Endothelial cell (in vitro differentiated cells): Measurements from ENCODE around the gene UBE2E2. TPM values are rescaled to one million over a fixed set of nuclear protein-coding genes. Genes with fewer than 3 reads are reported as not detected.

Source experiments
- DNase-seq: peaks from one replicate; pipeline ENCODE4 v3.0.0; 2021; ENCODE audit warnings: low spot score
- H3K27ac Mint-ChIP-seq: one replicate; pipeline ENCODE4 v1.8.0; 2021; ENCODE audit warnings: mixed read lengths, inconsistent platforms; ENCODE audit not compliant: unreplicated experiment
- H3K27me3 Mint-ChIP-seq: one replicate; pipeline ENCODE4 v1.8.0; 2021; ENCODE audit warnings: mild to moderate bottlenecking, moderate library complexity, mixed read lengths, inconsistent platforms; ENCODE audit not compliant: unreplicated experiment
- H3K36me3 Mint-ChIP-seq: one replicate; pipeline ENCODE4 v1.8.0; 2021; ENCODE audit warnings: mild to moderate bottlenecking, low read depth, mixed read lengths, inconsistent platforms; ENCODE audit not compliant: unreplicated experiment
- H3K4me1 Mint-ChIP-seq: one replicate; pipeline ENCODE4 v1.8.0; 2021; ENCODE audit warnings: mild to moderate bottlenecking, mixed read lengths, inconsistent platforms; ENCODE audit not compliant: unreplicated experiment
- H3K4me3 Mint-ChIP-seq: one replicate; pipeline ENCODE4 v1.8.0; 2021; ENCODE audit warnings: mild to moderate bottlenecking, mixed read lengths, inconsistent platforms; ENCODE audit not compliant: unreplicated experiment
- H3K9me3 Mint-ChIP-seq: one replicate; pipeline ENCODE4 v1.8.0; 2021; ENCODE audit warnings: mixed read lengths, inconsistent platforms; ENCODE audit not compliant: unreplicated experiment
- total RNA-seq: library from RNA; stranded (reverse); fragmentation: NEBNext Ultra II Directional; extraction: Animal tissue kit (Norgen Biotek cat#: 25700); gene quantifications from one replicate; pipeline ENCODE4 v1.2.1, GENCODE V29; 2021; ENCODE audit not compliant: unreplicated experiment
- TF ChIP-seq, protein P1 (sequence below): fragments of 200-600 bp; sonication (generic); IDR thresholded peaks from one replicate; pipeline ENCODE4 v1.5.0; 2021; ENCODE audit warnings: antibody characterized with exemption; ENCODE audit not compliant: unreplicated experiment

UBE2E2 gene
- total RNA-seq, 1 donor from 2014 or later = 46.9 TPM

DNA sequence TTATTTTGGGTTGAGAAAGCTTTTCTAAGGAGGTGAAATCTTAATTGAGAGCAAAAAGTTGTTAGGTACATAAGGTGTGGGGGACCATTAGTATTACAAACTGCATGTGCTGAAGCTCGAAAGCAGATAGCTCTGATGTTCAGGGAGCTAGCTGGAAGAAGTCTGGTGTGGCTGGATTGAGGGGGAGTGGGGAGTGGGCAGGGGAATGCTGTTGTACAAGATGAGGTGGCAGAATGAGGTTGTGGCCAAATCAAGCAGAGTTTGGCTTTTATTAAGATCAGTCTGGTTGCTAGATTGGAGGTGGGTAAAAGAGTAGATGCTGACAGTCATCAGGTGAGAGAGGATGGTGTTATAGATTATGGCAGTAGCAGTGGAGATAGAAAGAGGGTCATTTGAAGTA is 32.1 kb downstream of the UBE2E2 start:
- Mint-ChIP-seq H3K27ac (no peak overlapping the region), H3K36me3 (no peaks in the 10 kb centered on the region)
- TF ChIP-seq, protein P1, sequence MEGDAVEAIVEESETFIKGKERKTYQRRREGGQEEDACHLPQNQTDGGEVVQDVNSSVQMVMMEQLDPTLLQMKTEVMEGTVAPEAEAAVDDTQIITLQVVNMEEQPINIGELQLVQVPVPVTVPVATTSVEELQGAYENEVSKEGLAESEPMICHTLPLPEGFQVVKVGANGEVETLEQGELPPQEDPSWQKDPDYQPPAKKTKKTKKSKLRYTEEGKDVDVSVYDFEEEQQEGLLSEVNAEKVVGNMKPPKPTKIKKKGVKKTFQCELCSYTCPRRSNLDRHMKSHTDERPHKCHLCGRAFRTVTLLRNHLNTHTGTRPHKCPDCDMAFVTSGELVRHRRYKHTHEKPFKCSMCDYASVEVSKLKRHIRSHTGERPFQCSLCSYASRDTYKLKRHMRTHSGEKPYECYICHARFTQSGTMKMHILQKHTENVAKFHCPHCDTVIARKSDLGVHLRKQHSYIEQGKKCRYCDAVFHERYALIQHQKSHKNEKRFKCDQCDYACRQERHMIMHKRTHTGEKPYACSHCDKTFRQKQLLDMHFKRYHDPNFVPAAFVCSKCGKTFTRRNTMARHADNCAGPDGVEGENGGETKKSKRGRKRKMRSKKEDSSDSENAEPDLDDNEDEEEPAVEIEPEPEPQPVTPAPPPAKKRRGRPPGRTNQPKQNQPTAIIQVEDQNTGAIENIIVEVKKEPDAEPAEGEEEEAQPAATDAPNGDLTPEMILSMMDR = no peak

DNA sequence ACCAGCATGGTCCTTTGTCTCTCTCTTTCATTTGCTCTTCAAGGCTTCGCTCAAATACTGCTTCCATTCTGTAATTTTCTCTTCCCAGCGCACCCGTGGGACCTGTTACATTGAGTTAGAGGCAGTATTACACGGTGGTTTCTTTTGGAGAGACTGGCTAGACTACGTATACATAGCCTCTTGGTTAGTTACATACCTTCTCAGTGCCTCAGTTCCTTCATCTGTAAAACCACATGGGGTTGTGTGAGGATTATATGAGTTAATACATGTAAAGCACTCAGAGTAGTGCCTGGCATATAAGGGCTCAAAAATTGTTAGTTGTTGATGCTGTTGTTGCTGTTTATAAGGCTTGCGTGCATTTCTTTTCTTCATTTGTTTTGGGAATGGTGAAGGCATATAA is 33.8 kb downstream of the UBE2E2 start:
- H3K27ac Mint-ChIP-seq = no peak overlapping the region
- peaks cover 8% of the 10 kb centered on the region for H3K4me1 Mint-ChIP-seq
- no peak for DNase-seq
- peaks cover 2% of the 10 kb centered on the region for H3K27me3 Mint-ChIP-seq
- no peak overlapping the region for H3K4me3 Mint-ChIP-seq
- no peaks in the 10 kb centered on the region for H3K36me3 Mint-ChIP-seq
- H3K9me3 Mint-ChIP-seq = no peaks in the 10 kb centered on the region
- TF ChIP-seq, protein P1 = no peak

More for the DNA sequence above, 32.1 kb downstream of the UBE2E2 start:
- DNase-seq = no peak
- H3K27me3 Mint-ChIP-seq = peaks cover 2% of the 10 kb centered on the region
- no peak overlapping the region for H3K4me3 Mint-ChIP-seq
- H3K9me3 Mint-ChIP-seq = no peaks in the 10 kb centered on the region
- H3K4me1 Mint-ChIP-seq = peaks cover 8% of the 10 kb centered on the region

DNA sequence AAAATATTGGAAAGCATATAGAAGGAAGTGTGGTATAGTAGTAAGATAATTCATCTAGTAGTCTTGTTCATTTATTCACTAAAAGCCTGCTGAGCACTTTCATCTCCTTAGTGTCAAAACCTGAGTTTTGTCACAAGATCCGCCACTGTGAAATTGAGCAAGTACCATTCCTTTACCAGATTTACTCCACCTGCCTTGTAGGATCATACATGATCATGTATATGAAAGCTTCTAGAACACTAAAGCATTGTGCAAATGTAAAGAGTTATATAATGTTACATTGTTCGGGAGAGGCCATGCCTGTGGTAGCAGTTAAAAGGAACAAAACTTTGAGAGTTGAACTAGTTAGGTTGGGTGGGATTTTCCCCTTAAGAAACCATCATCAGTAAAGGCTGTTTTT is 35.0 kb downstream of the UBE2E2 start:
- H3K4me1 Mint-ChIP-seq = peaks cover 6% of the 10 kb centered on the region
- no peak for DNase-seq
- H3K36me3 Mint-ChIP-seq = no peaks in the 10 kb centered on the region
- H3K27ac Mint-ChIP-seq = no peak overlapping the region
- H3K27me3 Mint-ChIP-seq = peaks cover 2% of the 10 kb centered on the region
- TF ChIP-seq, protein P1 = no peak
- H3K4me3 Mint-ChIP-seq = no peak overlapping the region
- no peaks in the 10 kb centered on the region for H3K9me3 Mint-ChIP-seq

DNA sequence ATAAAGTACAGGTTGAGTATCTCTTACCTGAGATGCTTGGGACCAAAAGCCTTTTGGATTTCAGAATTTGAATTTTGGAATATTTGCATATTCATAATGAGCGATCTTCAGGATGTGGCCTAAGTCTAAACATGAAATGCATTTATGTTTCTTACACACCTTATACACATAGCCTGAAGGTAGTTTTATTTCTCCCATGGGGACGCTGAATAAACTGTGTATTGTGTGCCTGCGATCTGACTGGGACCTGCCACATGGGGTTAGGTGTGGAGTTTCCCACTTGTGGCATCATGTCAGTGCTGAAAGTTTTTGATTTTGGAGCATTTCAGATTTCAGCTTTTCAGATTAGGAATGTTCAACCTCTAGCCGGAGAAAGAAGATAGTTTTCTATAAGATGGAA is 35.5 kb downstream of the UBE2E2 start:
- no peak overlapping the region for H3K4me3 Mint-ChIP-seq
- H3K27ac Mint-ChIP-seq = no peak overlapping the region
- DNase-seq = no peak
- peaks cover 6% of the 10 kb centered on the region for H3K4me1 Mint-ChIP-seq
- H3K27me3 Mint-ChIP-seq = peaks cover 2% of the 10 kb centered on the region
- H3K36me3 Mint-ChIP-seq = no peaks in the 10 kb centered on the region
- TF ChIP-seq, protein P1 = no peak
- no peaks in the 10 kb centered on the region for H3K9me3 Mint-ChIP-seq

DNA sequence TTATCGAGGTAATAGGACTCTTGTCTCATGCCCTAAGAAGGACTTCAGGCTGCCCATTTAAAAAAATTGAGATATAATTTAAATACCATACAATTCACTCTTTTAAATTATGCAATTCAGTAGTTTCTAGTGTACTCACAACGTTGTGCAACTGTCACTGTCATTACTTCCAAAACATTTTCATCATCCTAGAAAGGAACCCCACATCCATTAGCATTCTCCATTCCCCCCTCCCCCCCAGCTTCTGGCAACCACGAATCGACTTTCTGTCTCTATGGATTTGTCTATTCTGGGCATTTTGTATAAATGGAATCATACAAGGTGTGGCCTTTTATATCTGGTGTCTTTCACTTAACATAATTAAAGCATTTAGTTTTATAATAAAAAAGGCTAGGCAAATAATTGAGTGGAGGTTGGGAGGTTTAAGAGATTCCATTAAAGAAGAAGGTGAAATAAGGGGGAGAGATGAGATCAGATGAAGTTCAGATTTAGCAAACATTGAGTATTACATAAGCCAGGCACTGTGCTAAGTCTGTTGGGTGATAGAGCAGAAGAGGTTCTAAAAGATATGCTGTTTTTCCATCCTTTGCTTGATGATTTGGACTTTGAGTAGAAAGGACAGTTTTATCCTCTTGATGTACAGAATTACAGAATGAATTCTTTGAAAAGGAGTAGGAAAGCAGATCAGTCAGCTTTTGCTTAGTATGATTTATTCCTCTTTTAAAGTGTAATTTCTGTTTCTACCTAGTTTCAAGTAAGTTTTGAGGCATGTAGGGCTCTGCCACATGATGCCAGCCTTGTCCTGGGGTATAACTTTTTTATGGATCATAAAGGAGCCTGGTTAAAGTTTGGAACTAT is 36.3 kb downstream of the UBE2E2 start:
- Mint-ChIP-seq H3K4me1 (peaks cover 6% of the 10 kb centered on the region), H3K9me3 (no peaks in the 10 kb centered on the region), H3K4me3 (no peak overlapping the region), H3K36me3 (no peaks in the 10 kb centered on the region), H3K27ac (no peak overlapping the region), H3K27me3 (peaks cover 2% of the 10 kb centered on the region)
- no peak for DNase-seq
- TF ChIP-seq, protein P1 = no peak
